Vagina (tissue), 2 donors: ENCODE measurements around the gene MAN2B2. TPM values are rescaled to one million over a fixed set of nuclear protein-coding genes. Genes with fewer than 3 reads are reported as not detected.

Source experiments
- DNase-seq, 2 donors: peaks; one replicate each; pipeline ENCODE4 v3.0.0-alpha.2; 2017; ENCODE audit errors: extremely low spot score in 2 of 2
- H3K27ac ChIP-seq: fragments of 200-600 bp; sonication (generic); one replicate; pipeline ENCODE4 v1.5.1; 2019
- H3K27me3 ChIP-seq: fragments of 200-600 bp; sonication (generic); one replicate; pipeline ENCODE4 v1.5.1; 2019
- H3K36me3 ChIP-seq, 2 donors: fragments of 200-600 bp; sonication (generic); one replicate each; pipeline ENCODE4 v1.5.1; 2017 to 2019
- H3K4me1 ChIP-seq: fragments of 200-600 bp; sonication (generic); one replicate; pipeline ENCODE4 v1.5.1; 2019
- H3K4me3 ChIP-seq, 2 donors: fragments of 200-600 bp; sonication (generic); 1 replicate in 1 of 2; 2 replicates in 1 of 2; pipeline ENCODE4 v1.5.1; 2016 to 2019
- H3K9me3 ChIP-seq: fragments of 200-600 bp; sonication (generic); one replicate; pipeline ENCODE4 v1.5.1; 2019
- CTCF ChIP-seq, 3 experiments: fragments of 450-650 bp in 2 of 3; fragments of 200-600 bp in 1 of 3; sonication (generic) in 1 of 3; IDR thresholded peaks; one replicate each; pipeline ENCODE4 v1.5.1; 2017 to 2019; ENCODE audit warnings: antibody characterized with exemption in 3 of 3, mild to moderate bottlenecking in 2 of 3, moderate library complexity in 2 of 3
- POLR2A ChIP-seq, 2 donors: fragments of 450-650 bp; IDR thresholded peaks; one replicate each; pipeline ENCODE4 v1.6.1; 2017; ENCODE audit warnings: antibody characterized with exemption in 2 of 2, mild to moderate bottlenecking in 2 of 2, moderate library complexity in 2 of 2
- POLR2AphosphoS5 ChIP-seq, 2 donors: sonication (generic); formaldehyde crosslinking; IDR thresholded peaks; one replicate each; pipeline ENCODE4 v1.9.0; 2017; ENCODE audit warnings: antibody characterized with exemption in 2 of 2, mild to moderate bottlenecking in 2 of 2, low read depth in 1 of 2; ENCODE audit not compliant: insufficient read depth in 1 of 2
- intact Hi-C: fragments of 100-400 bp; cut with DNase I; formaldehyde crosslinking; loops from one replicate; pipeline ENCODE4 v1.15.1; 2023
- total RNA-seq: library from RNA; depleted of rRNA; stranded (reverse); fragments of >200 nt; gene quantifications from one replicate; pipeline ENCODE4 v1.2.3, GENCODE V29; 2016

MAN2B2 gene
- total RNA-seq, 1 donor from 2014 or later: 26.3 TPM

DNA sequence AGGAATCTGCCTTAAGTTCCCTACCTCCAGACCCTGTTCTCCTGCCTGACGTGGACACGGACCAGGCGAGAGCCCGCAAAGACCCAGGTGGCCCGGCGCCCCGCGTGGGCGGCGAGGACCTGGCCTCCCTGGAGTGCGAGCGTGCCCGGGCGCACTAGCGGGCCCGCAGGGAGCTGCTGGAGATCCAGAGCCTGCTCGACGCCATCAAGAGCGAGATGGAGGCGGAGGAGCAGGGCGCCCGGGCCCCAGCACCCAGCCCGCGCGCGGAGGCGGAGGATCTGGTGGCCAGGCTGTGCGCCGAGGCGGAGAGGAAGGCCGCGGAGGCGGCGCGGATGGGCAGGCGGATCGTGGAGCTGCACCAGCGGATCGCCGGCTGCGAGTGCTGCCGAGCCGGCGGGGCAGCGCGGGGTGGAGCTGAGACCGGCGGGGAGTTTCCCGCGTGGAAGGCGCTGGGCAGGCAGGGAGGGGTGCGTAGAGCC lies 83.6 kb downstream of the MAN2B2 start:
- peak overlapping the region; percentile 75 for H3K27ac ChIP-seq
- peak overlapping the region; percentile 41 to 50 for H3K4me3 ChIP-seq
- TF ChIP-seq POLR2A (IDR thresholded peaks at IDR 0.05) (no peak), CTCF (IDR thresholded peaks at IDR 0.05) (no peak), POLR2AphosphoS5 (IDR thresholded peaks at IDR 0.05; ENCODE audit: insufficient read depth in 1 of 2, low read depth in 1 of 2) (no peak)
- intact Hi-C loops: no loop called here
- no peak for DNase-seq
- no peaks in the 10 kb centered on the region for H3K9me3 ChIP-seq
- no peaks in the 10 kb centered on the region for H3K27me3 ChIP-seq
- no peaks in the 10 kb centered on the region for H3K36me3 ChIP-seq
- peaks cover 12% of the 10 kb centered on the region for H3K4me1 ChIP-seq

DNA sequence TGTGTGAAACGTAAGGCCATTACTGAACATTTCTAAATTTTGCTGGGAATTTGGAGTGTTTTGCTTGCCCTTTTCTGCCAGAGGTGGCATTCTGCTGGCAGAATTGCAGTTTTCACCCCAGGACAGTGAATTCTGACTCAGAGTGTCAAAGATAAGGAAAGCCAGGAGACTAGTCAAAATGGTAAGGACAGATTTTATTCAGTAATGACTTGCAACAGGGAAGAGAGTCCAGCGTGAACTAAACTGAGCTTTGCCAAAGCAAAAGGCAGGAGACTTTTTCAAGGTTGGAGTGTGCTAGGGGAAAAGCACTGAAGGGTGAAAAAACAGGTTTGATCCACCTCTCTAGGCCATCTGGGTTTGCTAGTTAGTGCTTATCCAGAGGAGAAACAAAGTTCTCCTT lies 84.9 kb downstream of the MAN2B2 start:
- TF ChIP-seq CTCF (IDR thresholded peaks at IDR 0.05): no peak
- no peak for TF ChIP-seq POLR2AphosphoS5 (IDR thresholded peaks at IDR 0.05; ENCODE audit: insufficient read depth in 1 of 2, low read depth in 1 of 2)
- TF ChIP-seq POLR2A (IDR thresholded peaks at IDR 0.05): no peak
- DNase-seq: no peak
- Histone ChIP-seq H3K9me3 (no peaks in the 10 kb centered on the region), H3K4me3 (no peak overlapping the region), H3K4me1 (peaks cover 24% of the 10 kb centered on the region), H3K27me3 (no peaks in the 10 kb centered on the region), H3K36me3 (no peaks in the 10 kb centered on the region), H3K27ac (no peak overlapping the region)
- intact Hi-C loops: no loop called here

GRCh38 chr4:6660430-6660829 lies 85.4 kb downstream of the MAN2B2 start:
- Histone ChIP-seq H3K27ac (no peak overlapping the region), H3K4me1 (peaks cover 26% of the 10 kb centered on the region), H3K27me3 (no peaks in the 10 kb centered on the region), H3K4me3 (no peak overlapping the region), H3K36me3 (no peaks in the 10 kb centered on the region), H3K9me3 (no peaks in the 10 kb centered on the region)
- intact Hi-C loops: no loop called here
- no peak for DNase-seq
- TF ChIP-seq POLR2AphosphoS5 (IDR thresholded peaks at IDR 0.05; ENCODE audit: insufficient read depth in 1 of 2, low read depth in 1 of 2): no peak

- H3K4me1 ChIP-seq: peaks cover 26% of the 10 kb centered on the region
- H3K36me3 ChIP-seq: no peaks in the 10 kb centered on the region
- H3K27me3 ChIP-seq: no peaks in the 10 kb centered on the region
- no peak overlapping the region for H3K4me3 ChIP-seq
- no peak for TF ChIP-seq CTCF (IDR thresholded peaks at IDR 0.05)
- TF ChIP-seq POLR2AphosphoS5 (IDR thresholded peaks at IDR 0.05; ENCODE audit: insufficient read depth in 1 of 2, low read depth in 1 of 2): no peak
- no peak for TF ChIP-seq POLR2A (IDR thresholded peaks at IDR 0.05)
- H3K9me3 ChIP-seq: no peaks in the 10 kb centered on the region
- H3K27ac ChIP-seq: no peak overlapping the region
- no peak for DNase-seq
- intact Hi-C loops: no loop called here
These were observed 87.6 kb downstream of the MAN2B2 start for GRCh38 chr4:6662591-6662990.

- H3K27ac ChIP-seq: peak overlapping the region; percentile 59
- H3K36me3 ChIP-seq: no peaks in the 10 kb centered on the region
- H3K4me3 ChIP-seq: peak overlapping the region; percentile 41 to 52
These were observed 88.8 kb downstream of the MAN2B2 start for GRCh38 chr4:6663596-6664393.

More at GRCh38 chr4:6663596-6664393, 88.8 kb downstream of the MAN2B2 start:
- Histone ChIP-seq H3K9me3 (no peaks in the 10 kb centered on the region), H3K27me3 (no peaks in the 10 kb centered on the region), H3K4me1 (peaks cover 26% of the 10 kb centered on the region)
- DNase-seq: no peak
- TF ChIP-seq POLR2A (IDR thresholded peaks at IDR 0.05): no peak
- TF ChIP-seq POLR2AphosphoS5 (IDR thresholded peaks at IDR 0.05; ENCODE audit: insufficient read depth in 1 of 2, low read depth in 1 of 2): no peak
- no peak for TF ChIP-seq CTCF (IDR thresholded peaks at IDR 0.05)
- intact Hi-C loops: no loop called here
